HG03460 (cell line): ENCODE measurements around the gene TAF15.

ENCODE experiments used
- ATAC-seq: cut with Tn5 transposase; IDR thresholded peaks from one replicate; pipeline ENCODE4 v1.9.1; 2021; ENCODE audit not compliant: unreplicated experiment

The TAF15 gene

GRCh38 chr17:35895636-35896587 is 86.6 kb downstream of the TAF15 start:
- no peak for ATAC-seq
